GM20000 (cell line): Measurements from ENCODE around the gene C8G.

Experiments
- DNase-seq: peaks from one replicate; pipeline ENCODE4 v3.0.0; 2012; ENCODE audit warnings: low spot score
- CTCF ChIP-seq: IDR thresholded peaks from 2 replicates; pipeline ENCODE4 v1.5.1; 2012; ENCODE audit warnings: mild to moderate bottlenecking, control low read depth; ENCODE audit errors: extremely low read depth, missing control alignments

Gene C8G

GRCh38 chr9:136936645-136937170 lies 8.3 kb upstream of the C8G start:
- DNase-seq = no peak
- no peak for TF ChIP-seq CTCF

GRCh38 chr9:136937186-136938001 lies 7.6 kb upstream of the C8G start:
- TF ChIP-seq CTCF = no peak
- no peak for DNase-seq

DNA sequence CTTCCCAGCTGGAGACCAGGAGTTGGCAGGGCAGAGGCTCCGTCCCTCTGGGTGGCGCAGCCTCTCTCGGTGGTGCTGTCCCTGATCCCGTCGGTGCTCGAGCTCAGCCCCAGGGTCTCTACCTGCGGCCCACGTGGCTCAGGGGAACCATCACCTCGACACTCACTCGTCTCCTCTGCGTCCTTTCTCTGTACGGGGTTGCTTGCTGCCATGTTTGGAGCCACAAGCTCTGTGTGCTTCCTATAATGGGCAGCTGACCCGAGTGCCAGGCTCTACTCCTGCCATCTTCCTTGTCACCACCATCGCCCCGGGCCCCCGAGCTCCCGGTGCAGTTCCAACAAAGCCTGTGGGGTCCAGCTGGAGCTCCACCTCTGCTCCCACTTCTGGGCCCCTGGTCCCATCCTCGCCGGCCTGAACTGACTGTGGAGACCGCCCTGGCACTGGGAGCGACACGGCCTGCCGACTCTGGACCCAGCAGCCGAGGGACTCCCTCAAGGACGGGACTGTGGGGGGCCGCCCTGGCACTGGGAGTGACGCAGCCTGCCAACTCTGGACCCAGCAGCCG lies 5.5 kb upstream of the C8G start:
- DNase-seq = no peak
- TF ChIP-seq CTCF = no peak

GRCh38 chr9:136939996-136940525 lies 5.0 kb upstream of the C8G start:
- DNase-seq = no peak
- no peak for TF ChIP-seq CTCF

- no peak for TF ChIP-seq CTCF
- DNase-seq = no peak
These were observed 4.4 kb upstream of the C8G start for GRCh38 chr9:136940526-136941230.

DNA sequence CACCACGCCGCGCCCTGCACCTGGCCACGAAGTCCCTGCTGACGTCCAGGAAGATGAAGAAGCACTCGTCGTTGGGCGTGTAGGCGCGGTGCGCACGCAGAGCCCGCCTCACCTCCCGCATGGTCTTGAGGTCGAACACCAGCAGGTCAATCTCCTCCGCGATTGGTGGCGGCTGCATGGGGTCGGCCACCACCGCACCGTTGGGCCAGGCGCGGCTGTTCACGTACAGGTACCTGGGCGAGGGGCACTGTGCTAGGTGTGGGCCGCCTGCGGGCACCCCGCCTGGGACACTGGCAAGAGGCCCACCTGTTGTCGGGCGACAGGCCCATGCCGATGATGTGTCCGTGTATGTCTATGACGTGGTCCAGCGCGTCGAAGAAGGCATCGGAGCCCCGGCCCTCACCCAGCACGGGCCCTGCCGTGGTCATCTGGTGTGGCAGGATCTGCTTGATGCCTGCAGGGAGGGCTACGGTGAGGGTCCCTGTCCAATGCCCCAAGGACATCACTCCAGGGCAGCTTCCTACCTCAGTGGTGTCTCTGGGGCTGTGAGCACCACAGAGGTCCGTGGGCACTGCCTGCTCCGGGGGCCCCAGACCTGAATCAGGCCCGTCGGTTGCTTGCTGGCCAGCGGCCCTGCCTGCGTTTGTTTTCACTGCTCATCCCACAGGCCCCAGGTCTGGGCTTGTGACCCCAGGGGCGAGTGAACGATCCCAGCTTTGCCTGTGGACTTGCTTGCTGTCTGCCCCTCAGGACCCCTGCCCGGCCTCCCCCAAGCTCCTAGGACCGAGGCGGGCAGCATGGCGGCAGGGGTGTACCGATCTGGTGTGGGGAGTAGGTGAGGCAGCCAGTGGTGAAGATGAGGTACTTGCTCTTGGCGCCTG lies 3.6 kb upstream of the C8G start:
- no peak for TF ChIP-seq CTCF
- no peak for DNase-seq
